ENCODE measurements around the gene NDFIP1. TPM values are rescaled to one million over a fixed set of nuclear protein-coding genes. Genes with fewer than 3 reads are reported as not detected.

NDFIP1 gene
- total RNA-seq, 1 experiment from 2014 or later, result 40.9 TPM

DNA sequence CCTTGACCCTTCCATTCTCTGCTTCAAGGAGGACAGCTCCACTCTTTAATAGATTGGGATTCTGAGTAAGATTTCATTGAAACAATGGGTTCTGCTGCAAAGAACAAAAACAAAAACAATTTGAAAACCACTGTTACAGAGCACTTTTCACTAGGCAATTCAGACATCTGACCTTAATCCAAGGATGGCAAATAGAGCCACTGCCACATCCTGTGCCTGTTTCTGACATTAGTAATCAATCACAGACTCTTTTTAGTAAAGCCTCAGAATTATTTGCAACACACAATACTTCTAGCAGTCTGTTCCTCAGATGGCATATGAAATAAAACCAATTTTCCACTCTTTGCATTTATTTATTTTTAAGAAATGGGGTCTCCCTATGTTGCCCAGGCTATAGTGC lies 37.8 kb upstream of the NDFIP1 start:
- ChIA-PET CTCF (interaction anchor here (0.6 kb wide), 1 partner anchor 76 kb away, joined by 3 read pairs; no protein-coding TSS in a partner anchor), POLR2A (no interaction called here)
- in situ Hi-C loops (cut with HindIII; ENCODE audit: low pct_unique_long_range_greater_than_20kb, low sequenced_read_pairs) (no loop called here), intact Hi-C loops (cut with micrococcal nuclease; ENCODE audit: unreplicated experiment) (no loop called here)
- no peaks in the 10 kb centered on the region for H3K9me3 ChIP-seq (ENCODE audit: control insufficient read depth, insufficient read depth, low read depth, low read length)
- H3K36me3 ChIP-seq (ENCODE audit: control insufficient read depth, insufficient read depth, low read length), result no peaks in the 10 kb centered on the region
- H3K4me1 ChIP-seq (ENCODE audit: control insufficient read depth, insufficient read depth, low read length), result no peaks in the 10 kb centered on the region
- ATAC-seq, result no peak
- TF ChIP-seq CTCF (IDR thresholded peaks at IDR 0.05) (no peak), TCF7L2 (IDR thresholded peaks at IDR 0.05; ENCODE audit: low read depth, low read length) (no peak), SIN3A (IDR thresholded peaks at IDR 0.05; ENCODE audit: borderline replicate concordance, insufficient read depth, low read depth, low read length) (no peak), POLR2AphosphoS5 (IDR thresholded peaks at IDR 0.05; ENCODE audit: low read depth, low read length) (no peak)
- TF ChIP-seq, protein P1, sequence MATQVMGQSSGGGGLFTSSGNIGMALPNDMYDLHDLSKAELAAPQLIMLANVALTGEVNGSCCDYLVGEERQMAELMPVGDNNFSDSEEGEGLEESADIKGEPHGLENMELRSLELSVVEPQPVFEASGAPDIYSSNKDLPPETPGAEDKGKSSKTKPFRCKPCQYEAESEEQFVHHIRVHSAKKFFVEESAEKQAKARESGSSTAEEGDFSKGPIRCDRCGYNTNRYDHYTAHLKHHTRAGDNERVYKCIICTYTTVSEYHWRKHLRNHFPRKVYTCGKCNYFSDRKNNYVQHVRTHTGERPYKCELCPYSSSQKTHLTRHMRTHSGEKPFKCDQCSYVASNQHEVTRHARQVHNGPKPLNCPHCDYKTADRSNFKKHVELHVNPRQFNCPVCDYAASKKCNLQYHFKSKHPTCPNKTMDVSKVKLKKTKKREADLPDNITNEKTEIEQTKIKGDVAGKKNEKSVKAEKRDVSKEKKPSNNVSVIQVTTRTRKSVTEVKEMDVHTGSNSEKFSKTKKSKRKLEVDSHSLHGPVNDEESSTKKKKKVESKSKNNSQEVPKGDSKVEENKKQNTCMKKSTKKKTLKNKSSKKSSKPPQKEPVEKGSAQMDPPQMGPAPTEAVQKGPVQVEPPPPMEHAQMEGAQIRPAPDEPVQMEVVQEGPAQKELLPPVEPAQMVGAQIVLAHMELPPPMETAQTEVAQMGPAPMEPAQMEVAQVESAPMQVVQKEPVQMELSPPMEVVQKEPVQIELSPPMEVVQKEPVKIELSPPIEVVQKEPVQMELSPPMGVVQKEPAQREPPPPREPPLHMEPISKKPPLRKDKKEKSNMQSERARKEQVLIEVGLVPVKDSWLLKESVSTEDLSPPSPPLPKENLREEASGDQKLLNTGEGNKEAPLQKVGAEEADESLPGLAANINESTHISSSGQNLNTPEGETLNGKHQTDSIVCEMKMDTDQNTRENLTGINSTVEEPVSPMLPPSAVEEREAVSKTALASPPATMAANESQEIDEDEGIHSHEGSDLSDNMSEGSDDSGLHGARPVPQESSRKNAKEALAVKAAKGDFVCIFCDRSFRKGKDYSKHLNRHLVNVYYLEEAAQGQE (IDR thresholded peaks at IDR 0.05; ENCODE audit: insufficient read depth in 1 of 2, low read depth in 2 of 2, low read length in 1 of 2), result no peak
- no peak overlapping the region for H3K27ac ChIP-seq (ENCODE audit: low read length)
- BruUV-seq (replicated peaks), result no TSS peak
- DNase-seq (ENCODE audit: low read depth, low spot score), result no peak
- H3K27me3 ChIP-seq (ENCODE audit: control insufficient read depth, insufficient read depth, low read length), result peaks cover 6% of the 10 kb centered on the region; the same call in 1 of the 2 replicates
- no peak overlapping the region for H3K4me3 ChIP-seq (ENCODE audit: low read depth in 2 of 2, low read length in 2 of 2)

DNA sequence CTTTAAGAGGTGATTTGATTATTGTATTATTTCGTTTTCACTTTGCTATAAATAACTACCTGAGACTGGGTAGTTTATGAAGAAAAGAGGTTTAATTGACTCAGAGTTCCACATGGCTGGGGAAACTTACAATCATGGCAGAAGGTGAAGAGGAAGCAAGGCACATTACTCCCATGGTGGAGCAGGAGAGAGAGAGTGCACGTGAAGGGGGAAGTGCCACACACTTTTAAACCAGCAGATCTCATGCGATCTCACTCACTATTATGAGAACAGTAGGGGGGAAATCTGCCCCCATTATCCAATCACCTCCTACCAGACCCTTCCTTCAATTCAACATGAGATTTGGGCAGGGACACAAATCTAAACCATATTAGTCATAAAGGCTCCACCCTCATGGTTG lies 36.1 kb upstream of the NDFIP1 start:
- intact Hi-C loops (cut with micrococcal nuclease; ENCODE audit: unreplicated experiment), result no loop called here
- no peak overlapping the region for H3K4me3 ChIP-seq (ENCODE audit: low read depth in 2 of 2, low read length in 2 of 2)
- peaks cover 3% of the 10 kb centered on the region; the same call in 1 of the 2 replicates for H3K27me3 ChIP-seq (ENCODE audit: control insufficient read depth, insufficient read depth, low read length)
- in situ Hi-C loops (cut with HindIII; ENCODE audit: low pct_unique_long_range_greater_than_20kb, low sequenced_read_pairs), result no loop called here
- H3K36me3 ChIP-seq (ENCODE audit: control insufficient read depth, insufficient read depth, low read length), result no peaks in the 10 kb centered on the region
- no peak for DNase-seq (ENCODE audit: low read depth, low spot score)
- TF ChIP-seq POLR2AphosphoS5 (IDR thresholded peaks at IDR 0.05; ENCODE audit: low read depth, low read length) (no peak), SIN3A (IDR thresholded peaks at IDR 0.05; ENCODE audit: borderline replicate concordance, insufficient read depth, low read depth, low read length) (no peak), TCF7L2 (IDR thresholded peaks at IDR 0.05; ENCODE audit: low read depth, low read length) (no peak), CTCF (IDR thresholded peaks at IDR 0.05) (no peak)
- TF ChIP-seq, protein P1 (IDR thresholded peaks at IDR 0.05; ENCODE audit: insufficient read depth in 1 of 2, low read depth in 2 of 2, low read length in 1 of 2), result no peak
- H3K27ac ChIP-seq (ENCODE audit: low read length), result no peak overlapping the region
- no TSS peak for BruUV-seq (replicated peaks)
- no peaks in the 10 kb centered on the region for H3K9me3 ChIP-seq (ENCODE audit: control insufficient read depth, insufficient read depth, low read depth, low read length)
- POLR2A ChIA-PET, result no interaction called here
- ATAC-seq, result no peak
- CTCF ChIA-PET, result no interaction called here
- H3K4me1 ChIP-seq (ENCODE audit: control insufficient read depth, insufficient read depth, low read length), result no peaks in the 10 kb centered on the region
